ENCODE results near the gene COL23A1.

GRCh38 chr5:178225174-178225573 is 365.0 kb downstream of the COL23A1 start:
- TF ChIP-seq CTCF (conservative IDR thresholded peaks at IDR 0.05 in 1 of 2, IDR thresholded peaks at IDR 0.05 in 1 of 2; ENCODE audit: low read depth in 1 of 2, low read length in 2 of 2) (no peak), EZH2 (IDR thresholded peaks at IDR 0.05; ENCODE audit: low read length, missing control alignments) (no peak)

All from fibroblast of lung (primary cell).